ENCODE data around the gene CLIP1. TPM values are rescaled to one million over a fixed set of nuclear protein-coding genes. Genes with fewer than 3 reads are reported as not detected.

Gene CLIP1
- total and polyA plus RNA-seq, 2 of the 4 experiments (the other 2 are of a cell fraction) = 38.0 to 54.8 TPM

GRCh38 chr12:122306407-122306806 lies 116.1 kb downstream of the CLIP1 start:
- dilution Hi-C loops (cut with HindIII; ENCODE audit: low sequenced_read_pairs, unreplicated experiment) = no loop called here
- Histone ChIP-seq H3K4me3 (ENCODE audit: insufficient read depth, low read depth, low read length) (no peak overlapping the region), H4K91ac (ENCODE audit: insufficient read depth, low read depth, low read length) (no peak overlapping the region), H2BK5ac (ENCODE audit: low read depth, low read length, poor library complexity, severe bottlenecking) (no peak overlapping the region), H3K18ac (ENCODE audit: low read depth, low read length) (no peak overlapping the region), H2AK9ac (replicated peaks; ENCODE audit: low read depth, low read length, poor library complexity) (no peak overlapping the region), H3K4me2 (ENCODE audit: low read depth, low read length) (no peak overlapping the region), H2BK15ac (ENCODE audit: low read depth, low read length) (no peak overlapping the region), H3K36me3 (ENCODE audit: control insufficient read depth, insufficient read depth, low read length) (peaks cover 31% of the 10 kb centered on the region), H4K5ac (ENCODE audit: low read depth, low read length) (no peak overlapping the region), H3K79me1 (ENCODE audit: low read depth in 1 of 2, low read length in 2 of 2) (peaks cover 16 to 22% of the 10 kb centered on the region in 2 experiments), H3K4me1 (ENCODE audit: control insufficient read depth, insufficient read depth, low read length) (peaks cover 11% of the 10 kb centered on the region), H4K20me1 (ENCODE audit: insufficient read depth, low read length) (no peaks in the 10 kb centered on the region), H2AK5ac (ENCODE audit: low read depth, low read length) (no peak overlapping the region), H3K14ac (replicated peaks; ENCODE audit: low read depth, low read length) (no peak overlapping the region), H3K9me3 (ENCODE audit: control insufficient read depth, insufficient read depth, low read length) (no peaks in the 10 kb centered on the region), H3K4ac (ENCODE audit: low read depth, low read length) (no peak overlapping the region), H3K56ac (ENCODE audit: extremely low read depth, insufficient read depth, low read length) (no peak overlapping the region), H2BK20ac (ENCODE audit: low read depth, low read length) (no peak overlapping the region), H4K8ac (ENCODE audit: low read depth in 2 of 2, low read length in 2 of 2) (no peak overlapping the region), H3K27me3 (ENCODE audit: control insufficient read depth, insufficient read depth, low read length) (no peaks in the 10 kb centered on the region), H3K9ac (ENCODE audit: low read depth, low read length) (no peak overlapping the region), H3K27ac (ENCODE audit: insufficient read depth, low read length) (no peak overlapping the region), H3K23ac (ENCODE audit: low read depth, low read length) (no peak overlapping the region), H2BK120ac (ENCODE audit: low read depth, low read length) (no peak overlapping the region), H2AFZ (replicated peaks; ENCODE audit: low read length, poor library complexity) (no peak overlapping the region), H3K9me1 (ENCODE audit: insufficient read depth, low read length) (peaks cover 11% of the 10 kb centered on the region)
- no peak for DNase-seq
- BruUV-seq (replicated peaks) = no TSS peak
- TF ChIP-seq FOS (IDR thresholded peaks at IDR 0.05; ENCODE audit: low read depth, low read length) (no peak), SMC3 (IDR thresholded peaks at IDR 0.05; ENCODE audit: low read depth, low read length) (no peak), RCOR1 (IDR thresholded peaks at IDR 0.05; ENCODE audit: insufficient replicate concordance, low read length) (no peak), MXI1 (IDR thresholded peaks at IDR 0.05; ENCODE audit: borderline replicate concordance, low read depth, low read length) (no peak), MAFK (IDR thresholded peaks at IDR 0.05; ENCODE audit: low read depth, low read length) (no peak), MAZ (IDR thresholded peaks at IDR 0.05; ENCODE audit: borderline replicate concordance, low read depth, low read length) (no peak), CEBPB (IDR thresholded peaks at IDR 0.05; ENCODE audit: low read depth, low read length) (no peak), CTCF (conservative IDR thresholded peaks at IDR 0.05; ENCODE audit: low read depth, low read length) (no peak), CHD1 (IDR thresholded peaks at IDR 0.05; ENCODE audit: low read depth, low read length) (no peak), USF2 (IDR thresholded peaks at IDR 0.05; ENCODE audit: low read depth, low read length) (no peak), BHLHE40 (IDR thresholded peaks at IDR 0.05; ENCODE audit: low read depth, low read length) (no peak), ELK1 (IDR thresholded peaks at IDR 0.05; ENCODE audit: borderline replicate concordance, low read depth, low read length) (no peak), RAD21 (IDR thresholded peaks at IDR 0.05; ENCODE audit: low read length) (no peak)
- 80% methylated on average over 1 of the region's 4 CpGs; no CpG with 5 or more reads in 1 of the 2 experiments for WGBS, 2 experiments (ENCODE audit: extremely low coverage in 2 of 2, insufficient read length in 1 of 2)
- ChIA-PET POLR2A (ENCODE audit: unreplicated experiment) (no interaction called here), CTCF (no interaction called here)
- intact Hi-C loops (cut with micrococcal nuclease) = no loop called here
- in situ Hi-C loops (cut with MboI; ENCODE audit: low sequenced_read_pairs) = no loop called here
- no peak for ATAC-seq (ENCODE audit: low read depth)

All from IMR-90 (cell line).